Endothelial cell of umbilical vein (primary cell): Measurements from ENCODE around the gene FCN2. TPM values are rescaled to one million over a fixed set of nuclear protein-coding genes. Genes with fewer than 3 reads are reported as not detected.

ENCODE experiments used
- BruUV-seq: library from RNA; stranded (reverse); fragments of 400-500 nt; replicated peaks from 2 replicates; lab custom pipeline; 2021; lab: Mats Ljungman, UMichigan
- CTCF ChIA-PET: fragments of 300-600, 350-600 bp; sonication (Branson Sonifier 250); formaldehyde crosslinking; loops from one replicate; lab custom pipeline; 2021; ENCODE audit warnings: antibody characterized with exemption, inconsistent platforms; lab: Charles Lee
- POLR2A ChIA-PET: fragments of 300-600, 350-600 bp; sonication (Branson Sonifier 250); formaldehyde crosslinking; loops from one replicate; lab custom pipeline; 2021; ENCODE audit warnings: antibody characterized with exemption, inconsistent platforms; lab: Charles Lee
- DNase-seq: peaks from one replicate; pipeline ENCODE4 v3.0.0-alpha.2; 2011; ENCODE audit warnings: low read depth, low spot score
- FAIRE-seq: peaks from 2 replicates; lab custom pipeline; 2011; peaks lifted over from hg19 to GRCh38; lab: Jason Lieb, UNC
- H2AFZ ChIP-seq: 2 replicates; pipeline ENCODE4 v1.6.0; 2012; ENCODE audit warnings: low read depth, low read length, control low read depth, inconsistent platforms
- H3K27ac ChIP-seq: 2 replicates; pipeline ENCODE4 v1.5.1; 2011; ENCODE audit warnings: low read depth, mild to moderate bottlenecking, control low read depth, low read length, moderate library complexity; ENCODE audit not compliant: insufficient read depth
- H3K27me3 ChIP-seq, 2 experiments: 2 replicates each; pipeline versions ENCODE4 v1.6.0 to v1.6.1; 2011; ENCODE audit warnings: low read length in 2 of 2, mixed read lengths in 1 of 2; ENCODE audit not compliant: control insufficient read depth in 2 of 2, insufficient read depth in 2 of 2
- H3K36me3 ChIP-seq, 2 experiments: 2 replicates in 1 of 2; 3 replicates in 1 of 2; pipeline ENCODE4 v1.5.1; 2011; ENCODE audit warnings: low read length in 2 of 2, mild to moderate bottlenecking in 1 of 2, moderate library complexity in 1 of 2; ENCODE audit not compliant: control insufficient read depth in 2 of 2, insufficient read depth in 2 of 2; ENCODE audit errors: extremely low read depth in 1 of 2
- H3K4me1 ChIP-seq: 3 replicates; pipeline ENCODE4 v1.5.1; 2011; ENCODE audit warnings: mild to moderate bottlenecking, low read length; ENCODE audit not compliant: control insufficient read depth, insufficient read depth; ENCODE audit errors: extremely low read depth
- H3K4me2 ChIP-seq: 2 replicates; pipeline ENCODE4 v1.6.1; 2011; ENCODE audit warnings: low read length, control low read depth, mixed read lengths; ENCODE audit not compliant: insufficient read depth
- H3K4me3 ChIP-seq, 3 experiments: fragments of 200-600 bp in 1 of 3; sonication (generic), shearing (Covaris generic) in 1 of 3; replicated peaks in 1 of 3; 2 replicates each; pipeline ENCODE4 v1.5.1; 2011 to 2016; ENCODE audit warnings: control low read depth in 3 of 3, low read length in 3 of 3, mild to moderate bottlenecking in 2 of 3, inconsistent platforms in 1 of 3, low read depth in 1 of 3, moderate library complexity in 1 of 3; ENCODE audit not compliant: insufficient read depth in 1 of 3
- H3K79me2 ChIP-seq: 2 replicates; pipeline ENCODE4 v1.6.0; 2012; ENCODE audit warnings: low read length, inconsistent platforms; ENCODE audit not compliant: control insufficient read depth, insufficient read depth
- H3K9ac ChIP-seq: replicated peaks from 2 replicates; pipeline ENCODE3; 2011; ENCODE audit warnings: low read length, control low read depth; ENCODE audit not compliant: insufficient read depth; ENCODE audit errors: extremely low read depth
- H3K9me1 ChIP-seq: replicated peaks from 3 replicates; pipeline ENCODE4 v1.6.0; 2011; ENCODE audit warnings: mild to moderate bottlenecking, low read length; ENCODE audit not compliant: control insufficient read depth, insufficient read depth; ENCODE audit errors: extremely low read depth
- H3K9me3 ChIP-seq: replicated peaks from 2 replicates; pipeline ENCODE4 v1.5.1; 2012; ENCODE audit warnings: low read length, inconsistent platforms; ENCODE audit not compliant: control insufficient read depth, insufficient read depth
- H4K20me1 ChIP-seq: replicated peaks from 2 replicates; pipeline ENCODE3; 2011; ENCODE audit warnings: mild to moderate bottlenecking, low read length; ENCODE audit not compliant: control insufficient read depth, insufficient read depth; ENCODE audit errors: extremely low read depth
- EZH2 ChIP-seq: IDR thresholded peaks from 2 replicates; pipeline ENCODE4 v1.6.1; 2012; ENCODE audit warnings: borderline replicate concordance, low read depth, mild to moderate bottlenecking, moderate library complexity, low read length, inconsistent platforms; ENCODE audit not compliant: severe bottlenecking
- FOS ChIP-seq: IDR thresholded peaks from 2 replicates; pipeline ENCODE4 v1.6.1; 2011; ENCODE audit warnings: mild to moderate bottlenecking, low read length, moderate library complexity, borderline replicate concordance; ENCODE audit not compliant: insufficient read depth
- GATA2 ChIP-seq: IDR thresholded peaks from 2 replicates; pipeline ENCODE4 v1.7.0; 2011; ENCODE audit warnings: low read depth, mild to moderate bottlenecking, moderate library complexity, mixed read lengths, low read length; ENCODE audit not compliant: insufficient read length, insufficient read depth
- JUN ChIP-seq: IDR thresholded peaks from 2 replicates; pipeline ENCODE4 v1.6.1; 2011; ENCODE audit warnings: borderline replicate concordance, low read depth; ENCODE audit not compliant: insufficient read length, insufficient read depth
- MYC ChIP-seq: IDR thresholded peaks from one replicate; pipeline ENCODE4 v1.6.1; 2011; ENCODE audit warnings: mild to moderate bottlenecking, low read depth, low read length
- POLR2A ChIP-seq: IDR thresholded peaks from 2 replicates; pipeline ENCODE4 v1.6.1; 2012; ENCODE audit warnings: low read depth, mild to moderate bottlenecking, control low read depth, low read length
- POLR2AphosphoS5 ChIP-seq: IDR thresholded peaks from 2 replicates; pipeline ENCODE4 v1.6.1; 2012; ENCODE audit warnings: low read depth, mild to moderate bottlenecking, control low read depth, low read length, moderate library complexity; ENCODE audit not compliant: insufficient read depth
- dilution Hi-C: fragments of 300-500 bp; cut with MboI; formaldehyde crosslinking; loops from one replicate; pipeline ENCODE4 v1.15.0; 2019; ENCODE audit warnings: low sequenced_read_pairs; ENCODE audit not compliant: extremely low pct_ligation_motif_present
- intact Hi-C: fragments of 100-400 bp; cut with micrococcal nuclease; formaldehyde crosslinking; loops from one replicate; pipeline ENCODE4 v1.10.0; 2022
- polyA plus RNA-seq, 4 experiments: library from polyadenylated mRNA; depleted of rRNA in 3 of 4; stranded (reverse) in 3 of 4; unstranded in 1 of 4; fragments of >200 nt; gene quantifications; 2 replicates each; pipeline versions ENCODE4 v1.2.1 to v1.2.3, GENCODE V29; 2011 to 2012; ENCODE audit warnings: missing spikeins in 1 of 4
- total RNA-seq: library from RNA; stranded (reverse); gene quantifications from 2 replicates; pipeline ENCODE4 v1.2.3, GENCODE V29; 2021
- TF ChIP-seq, protein P1 (sequence below): IDR thresholded peaks from 2 replicates; pipeline ENCODE4 v1.6.1; 2011; ENCODE audit not compliant: insufficient read depth, insufficient read length
- TF ChIP-seq, protein P2 (sequence below), 2 donors: IDR thresholded peaks; 1 replicate in 1 of 2; 2 replicates in 1 of 2; pipeline ENCODE4 v1.5.1; 2011; ENCODE audit warnings: low read length in 2 of 2, mild to moderate bottlenecking in 2 of 2, moderate library complexity in 2 of 2, control low read depth in 1 of 2, inconsistent platforms in 1 of 2, low read depth in 1 of 2; ENCODE audit not compliant: insufficient read depth in 1 of 2; ENCODE audit errors: extremely low read depth in 1 of 2

Gene FCN2
- total and polyA plus RNA-seq, 2 donors (not counting 3 experiments of a cell fraction or from before 2014, with no cell fraction given), result not detected

DNA sequence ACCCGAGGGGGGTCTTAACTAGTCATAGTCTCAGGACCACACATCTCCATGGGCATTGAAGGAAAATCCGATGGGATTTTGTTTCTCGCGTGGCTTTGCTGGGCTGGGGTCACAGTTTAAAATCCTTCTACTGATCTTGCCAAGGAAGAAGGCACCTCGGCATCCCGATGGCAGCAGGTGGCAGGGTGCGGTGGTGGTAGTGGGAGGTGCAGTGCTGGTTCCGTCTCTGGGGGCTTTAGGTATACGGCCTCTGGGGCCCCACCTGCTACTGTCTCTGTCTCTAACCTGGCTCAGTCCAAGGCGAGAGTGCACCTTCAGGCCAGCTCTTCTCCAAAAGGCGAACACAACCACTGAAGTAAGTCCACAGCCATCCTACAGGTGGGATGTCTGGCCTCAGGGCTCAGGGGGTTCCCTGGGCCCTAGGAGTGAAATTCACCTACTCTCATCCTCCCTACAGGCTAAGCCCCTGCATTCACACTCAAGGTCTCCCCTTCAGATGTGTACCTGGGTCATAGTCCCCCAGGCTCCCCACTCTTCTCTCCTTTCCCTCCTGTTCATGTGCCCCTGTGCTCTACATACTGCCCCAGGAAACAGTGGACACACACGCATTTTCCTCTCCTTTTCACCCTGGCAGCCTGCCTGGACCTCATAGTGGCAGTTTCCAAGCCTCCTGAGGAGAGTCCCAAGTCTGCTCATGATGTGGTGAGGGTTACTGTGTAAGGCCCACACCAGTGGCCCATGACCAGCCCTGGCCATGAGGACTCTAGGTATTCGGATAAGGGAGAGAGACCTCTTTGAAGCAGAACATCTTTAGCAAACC lies 736 bp upstream of the FCN2 start:
- no peak for TF ChIP-seq FOS
- TF ChIP-seq GATA2, result no peak
- TF ChIP-seq, protein P1, sequence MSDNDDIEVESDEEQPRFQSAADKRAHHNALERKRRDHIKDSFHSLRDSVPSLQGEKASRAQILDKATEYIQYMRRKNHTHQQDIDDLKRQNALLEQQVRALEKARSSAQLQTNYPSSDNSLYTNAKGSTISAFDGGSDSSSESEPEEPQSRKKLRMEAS, result no peak
- TF ChIP-seq MYC, result no peak
- TF ChIP-seq JUN, result no peak
- TF ChIP-seq POLR2A, result no peak
- TF ChIP-seq POLR2AphosphoS5, result no peak
- TF ChIP-seq, protein P2, sequence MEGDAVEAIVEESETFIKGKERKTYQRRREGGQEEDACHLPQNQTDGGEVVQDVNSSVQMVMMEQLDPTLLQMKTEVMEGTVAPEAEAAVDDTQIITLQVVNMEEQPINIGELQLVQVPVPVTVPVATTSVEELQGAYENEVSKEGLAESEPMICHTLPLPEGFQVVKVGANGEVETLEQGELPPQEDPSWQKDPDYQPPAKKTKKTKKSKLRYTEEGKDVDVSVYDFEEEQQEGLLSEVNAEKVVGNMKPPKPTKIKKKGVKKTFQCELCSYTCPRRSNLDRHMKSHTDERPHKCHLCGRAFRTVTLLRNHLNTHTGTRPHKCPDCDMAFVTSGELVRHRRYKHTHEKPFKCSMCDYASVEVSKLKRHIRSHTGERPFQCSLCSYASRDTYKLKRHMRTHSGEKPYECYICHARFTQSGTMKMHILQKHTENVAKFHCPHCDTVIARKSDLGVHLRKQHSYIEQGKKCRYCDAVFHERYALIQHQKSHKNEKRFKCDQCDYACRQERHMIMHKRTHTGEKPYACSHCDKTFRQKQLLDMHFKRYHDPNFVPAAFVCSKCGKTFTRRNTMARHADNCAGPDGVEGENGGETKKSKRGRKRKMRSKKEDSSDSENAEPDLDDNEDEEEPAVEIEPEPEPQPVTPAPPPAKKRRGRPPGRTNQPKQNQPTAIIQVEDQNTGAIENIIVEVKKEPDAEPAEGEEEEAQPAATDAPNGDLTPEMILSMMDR (IDR thresholded peaks at IDR 0.05; ENCODE audit: extremely low read depth in 1 of 2, insufficient read depth in 1 of 2, low read depth in 1 of 2, low read length in 2 of 2), result no peak
- no peak for TF ChIP-seq EZH2
- dilution Hi-C loops, result no loop called here
- BruUV-seq, result no TSS peak
- no peak overlapping the region for H3K9ac ChIP-seq
- no peaks in the 10 kb centered on the region for H3K27me3 ChIP-seq
- POLR2A ChIA-PET, result no interaction called here
- no peaks in the 10 kb centered on the region for H3K79me2 ChIP-seq
- H3K4me1 ChIP-seq, result no peaks in the 10 kb centered on the region
- DNase-seq (no peak), FAIRE-seq (no peak)
- no peaks in the 10 kb centered on the region for H3K9me1 ChIP-seq
- no peaks in the 10 kb centered on the region for H3K36me3 ChIP-seq
- no peaks in the 10 kb centered on the region for H3K9me3 ChIP-seq
- intact Hi-C loops, result no loop called here
- H3K27ac ChIP-seq, result no peak overlapping the region
- CTCF ChIA-PET, result no interaction called here
- H2AFZ ChIP-seq, result no peak overlapping the region
- no peak overlapping the region for H3K4me2 ChIP-seq
- H4K20me1 ChIP-seq, result no peaks in the 10 kb centered on the region
- H3K4me3 ChIP-seq, result no peak overlapping the region
